HuH-7.5 (cell line): ENCODE data around the gene BUB1.
"Not testable (repeated sequence)": the region's sequence is repeated elsewhere in the genome, so short reads cannot be mapped to it uniquely, and the experiment has no call there.

Experiments used
- DNase-seq: peaks from one replicate; pipeline ENCODE4 v3.0.0; 2011; ENCODE audit warnings: low spot score

Gene BUB1

GRCh38 chr2:110677530-110678456 lies at the start of gene BUB1:
Gene BUB1 (minus strand): TSS chr2:110678063. CDS start chr2:110677995, 68 bp downstream.
- peak; percentile 90 for DNase-seq

DNA sequence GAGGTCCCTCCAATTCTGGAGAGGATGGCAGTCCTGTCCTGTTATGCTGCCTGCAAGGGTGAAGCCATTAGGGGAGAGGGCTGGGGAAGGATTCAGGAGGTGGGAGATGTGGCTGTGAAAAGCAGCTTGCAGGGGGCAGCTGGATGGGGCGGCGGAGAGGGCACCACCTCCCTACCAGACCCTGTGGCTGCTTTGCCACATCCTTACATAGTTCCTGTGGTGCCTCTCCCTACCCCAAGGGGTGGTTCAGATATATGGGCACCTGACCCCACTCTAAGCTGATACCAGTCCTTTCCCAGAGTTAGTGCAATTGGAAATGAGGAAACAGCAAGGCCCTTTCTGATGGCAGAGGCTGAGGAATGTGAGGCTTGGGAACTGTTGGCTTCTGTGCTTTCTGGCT lies 48.4 kb upstream of the BUB1 start:
- no peak for DNase-seq

GRCh38 chr2:110725859-110726258 lies 48.0 kb upstream of the BUB1 start:
- no peak for DNase-seq

GRCh38 chr2:110725370-110725769 lies 47.5 kb upstream of the BUB1 start:
- no peak for DNase-seq

DNA sequence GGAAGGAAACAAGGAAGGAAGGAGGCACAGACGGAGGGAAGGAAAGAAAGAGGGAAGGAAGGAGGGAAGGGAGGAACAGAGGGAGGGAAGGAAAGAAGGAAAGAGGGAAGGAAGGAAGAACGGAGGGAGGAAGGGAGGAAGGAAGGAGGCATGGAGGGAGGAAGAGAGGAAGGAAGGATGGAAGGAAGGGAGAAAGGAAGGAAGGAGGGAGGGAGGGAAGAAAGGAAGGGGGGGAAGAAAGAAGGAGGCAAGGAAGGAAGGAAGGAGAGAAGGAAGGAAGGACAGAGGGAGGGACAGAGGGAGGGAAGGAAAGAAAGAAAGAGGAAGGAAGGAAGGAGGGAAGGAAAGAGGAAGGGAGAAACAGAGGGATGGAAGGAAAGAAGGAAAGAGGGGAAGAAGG lies 47.0 kb upstream of the BUB1 start:
- no peak for DNase-seq

DNA sequence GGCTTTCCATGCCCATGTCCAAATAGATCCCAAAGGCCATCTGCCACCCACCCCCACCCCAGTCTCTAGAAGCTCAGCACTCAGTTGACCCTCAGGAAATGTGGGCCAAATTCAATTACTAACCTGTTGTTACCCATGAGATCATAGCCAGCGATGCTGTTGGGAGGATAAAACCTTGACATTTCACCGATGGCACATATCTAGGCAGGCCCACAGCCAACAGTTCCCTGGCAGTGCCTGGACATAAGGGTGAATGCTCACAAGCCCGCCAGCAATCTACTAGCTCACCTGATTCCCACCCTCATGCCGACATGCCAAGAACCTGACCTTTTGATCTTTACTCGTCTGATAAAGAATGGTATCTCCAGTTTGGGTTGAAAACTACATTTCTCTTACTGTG lies 42.7 kb upstream of the BUB1 start:
- DNase-seq: no peak

GRCh38 chr2:110718990-110719389 lies 41.1 kb upstream of the BUB1 start:
- no peak for DNase-seq

- no peak for DNase-seq
Observed at GRCh38 chr2:110718382-110718781, 40.5 kb upstream of the BUB1 start.

GRCh38 chr2:110717734-110718133 lies 39.9 kb upstream of the BUB1 start:
- DNase-seq: no peak

DNA sequence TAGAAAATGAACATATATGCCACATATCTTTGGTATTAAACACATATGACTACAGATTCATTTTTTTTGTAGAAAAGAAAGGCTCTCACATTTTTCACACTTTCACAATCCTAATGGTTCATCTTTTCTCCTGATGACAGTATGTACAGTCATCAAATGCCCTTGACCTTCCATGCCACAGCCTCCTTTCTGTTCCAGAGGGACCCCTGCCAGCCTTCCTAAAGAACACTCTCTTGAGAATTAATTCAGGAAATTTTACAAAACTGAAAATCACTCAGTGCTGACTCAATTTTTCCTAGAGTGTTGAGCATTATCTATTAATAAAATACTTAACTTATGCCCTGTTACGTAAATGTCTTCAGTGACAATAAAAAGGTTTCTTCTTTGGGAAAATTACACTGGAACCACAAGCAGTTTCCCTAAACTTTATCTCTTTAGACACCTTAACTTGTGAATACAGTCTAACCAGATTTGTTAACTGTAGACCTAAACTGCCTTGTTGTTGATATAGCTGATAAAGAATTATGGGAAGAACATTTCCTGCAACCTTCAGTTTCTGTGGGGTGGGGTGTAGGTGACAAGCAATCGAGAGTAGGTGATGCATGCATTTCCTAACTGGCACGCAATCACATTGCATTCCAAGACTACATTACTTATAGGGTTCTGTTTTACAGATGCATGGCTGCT lies 39.2 kb upstream of the BUB1 start:
- DNase-seq: no peak

DNA sequence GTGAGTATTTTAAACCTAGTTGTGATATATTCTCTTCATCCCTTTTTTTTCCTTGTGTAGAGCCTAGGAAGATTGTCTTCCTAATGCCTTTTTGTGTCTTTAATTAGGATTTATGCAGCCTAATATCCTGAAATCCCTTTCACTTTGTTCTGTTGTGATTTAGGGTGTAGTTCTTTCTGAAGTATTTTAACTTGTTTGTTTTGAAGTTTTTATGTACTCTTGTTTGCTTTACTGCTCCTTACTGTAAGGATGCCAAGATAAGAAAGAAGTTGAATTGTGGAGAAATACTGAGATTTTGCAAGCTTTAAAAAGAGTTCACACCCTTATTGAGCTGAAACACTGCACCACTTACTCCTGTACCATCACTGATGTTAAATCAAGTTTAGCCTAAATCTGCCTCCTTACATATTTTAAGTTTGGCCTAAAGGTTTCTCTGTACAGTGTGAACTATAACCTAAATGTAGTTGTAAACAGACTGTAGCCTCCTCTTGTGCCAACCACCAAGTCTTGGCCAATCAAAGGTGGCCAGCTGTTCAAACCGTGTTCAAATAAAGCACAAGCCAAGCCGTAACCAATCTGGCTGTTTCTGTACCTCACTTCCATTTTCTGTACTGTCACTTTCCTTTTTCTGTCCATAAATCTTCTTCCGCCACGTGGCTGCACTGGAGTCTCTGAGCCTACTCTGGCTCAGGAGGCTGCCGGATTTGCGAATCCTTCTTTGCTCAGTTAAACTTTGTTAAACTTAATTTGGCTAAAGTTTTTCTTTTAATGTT lies 36.8 kb upstream of the BUB1 start:
- no peak for DNase-seq

DNA sequence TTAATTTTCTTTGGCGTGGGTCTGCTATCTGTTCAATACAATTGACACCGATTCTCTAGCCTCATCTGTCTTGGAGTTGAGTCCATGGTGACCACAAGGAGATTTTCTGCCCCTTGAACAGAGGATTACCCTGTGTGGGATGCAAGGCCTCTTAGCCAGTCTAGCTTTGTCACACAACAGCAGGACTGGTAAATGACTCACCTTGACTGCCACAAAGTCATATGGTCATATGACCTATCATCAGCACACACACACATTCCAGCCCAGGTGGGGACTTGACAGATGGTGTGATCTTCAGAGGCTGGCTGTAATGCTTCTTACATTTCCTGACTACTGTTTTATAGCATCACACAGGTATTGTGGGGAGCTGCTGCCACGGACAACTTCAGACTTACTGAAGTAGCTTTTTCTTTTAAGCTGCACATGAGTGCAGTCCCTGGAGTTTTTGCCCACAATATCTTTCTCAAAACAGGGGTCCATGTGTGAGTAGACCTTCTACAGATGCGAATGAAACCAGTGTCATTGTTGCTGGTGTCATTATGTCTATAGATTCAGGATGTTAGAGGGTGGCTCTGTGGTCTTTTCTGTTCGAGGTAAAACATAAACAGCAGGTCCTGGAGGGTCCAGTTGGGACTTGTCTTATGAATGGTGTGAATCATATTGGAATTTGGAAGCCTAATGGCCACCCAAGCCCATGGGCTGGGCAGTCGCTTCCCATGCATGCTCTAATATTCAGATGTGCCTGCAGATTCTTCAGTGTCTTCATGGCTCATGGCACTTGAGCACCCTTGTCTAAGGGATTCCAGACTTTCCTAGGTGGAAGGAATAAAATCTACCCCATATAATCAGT lies 35.9 kb upstream of the BUB1 start:
- DNase-seq: no peak

DNA sequence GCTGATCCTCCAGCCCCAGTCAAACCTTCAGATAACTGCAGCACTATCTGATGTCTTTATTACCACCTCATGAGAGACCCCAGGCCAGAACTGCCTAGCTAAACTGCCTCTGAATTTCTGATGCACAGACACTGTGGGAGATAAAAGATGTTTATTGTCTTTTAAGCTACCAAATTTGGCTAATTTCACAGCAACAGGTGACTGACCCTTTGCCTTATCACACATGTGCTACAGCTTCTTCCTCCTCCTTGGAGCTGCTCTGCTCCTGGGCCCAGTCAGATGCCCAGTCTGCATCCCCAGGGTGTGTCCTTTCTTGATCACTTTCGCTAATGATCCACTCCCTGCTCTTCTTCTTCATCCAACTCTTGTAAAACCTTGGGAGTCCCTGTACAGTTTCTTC lies 34.9 kb upstream of the BUB1 start:
- DNase-seq: no peak

DNA sequence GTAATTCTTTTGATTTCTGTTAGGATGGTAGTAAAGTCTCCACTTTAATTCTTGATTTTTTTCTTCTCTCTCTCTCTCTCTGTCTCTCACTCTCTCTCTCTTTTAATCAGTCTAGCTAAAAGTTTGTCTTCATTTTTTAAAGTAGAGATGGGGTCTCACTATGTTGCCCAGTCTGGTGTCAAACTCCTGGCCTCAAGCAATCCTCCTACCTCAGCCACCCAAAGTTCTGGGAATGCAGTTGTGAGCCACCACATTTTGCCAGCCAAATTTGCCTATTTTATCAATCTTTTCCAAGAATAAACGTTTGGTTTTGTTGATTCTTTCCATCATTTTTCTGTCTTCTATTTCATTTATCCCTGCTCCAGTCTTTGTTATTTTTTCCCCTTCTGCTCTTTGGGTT lies 30.6 kb upstream of the BUB1 start:
- no peak for DNase-seq

DNA sequence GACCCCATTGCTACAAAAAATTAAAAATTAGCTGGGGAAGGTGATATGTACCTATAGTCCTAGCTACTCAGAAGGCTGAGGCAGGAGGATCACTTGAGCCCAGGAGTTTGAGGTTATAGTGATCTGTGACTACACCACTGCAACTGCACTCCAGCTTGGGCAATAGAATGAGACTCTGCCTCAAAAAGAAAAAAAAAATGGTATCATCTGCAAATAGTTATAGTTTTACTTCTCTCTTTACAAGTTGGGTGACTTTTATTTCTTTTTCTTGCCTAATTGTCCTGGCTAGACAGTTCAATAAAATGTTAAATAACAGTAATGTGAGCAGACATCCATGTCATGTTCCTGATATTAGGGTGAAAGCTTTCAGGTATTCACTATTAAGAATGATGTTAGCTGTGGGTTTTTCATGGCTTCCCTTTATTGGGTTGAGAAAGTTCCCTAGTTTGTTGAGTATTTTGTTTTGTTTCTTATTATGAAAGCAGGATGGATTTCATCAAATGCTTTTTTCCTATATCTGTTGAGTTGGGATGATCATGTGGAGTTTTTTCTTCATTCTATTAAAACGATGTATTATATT lies 29.6 kb upstream of the BUB1 start:
- DNase-seq: no peak

GRCh38 chr2:110702514-110703380 lies 24.9 kb upstream of the BUB1 start:
- no peak for DNase-seq

DNA sequence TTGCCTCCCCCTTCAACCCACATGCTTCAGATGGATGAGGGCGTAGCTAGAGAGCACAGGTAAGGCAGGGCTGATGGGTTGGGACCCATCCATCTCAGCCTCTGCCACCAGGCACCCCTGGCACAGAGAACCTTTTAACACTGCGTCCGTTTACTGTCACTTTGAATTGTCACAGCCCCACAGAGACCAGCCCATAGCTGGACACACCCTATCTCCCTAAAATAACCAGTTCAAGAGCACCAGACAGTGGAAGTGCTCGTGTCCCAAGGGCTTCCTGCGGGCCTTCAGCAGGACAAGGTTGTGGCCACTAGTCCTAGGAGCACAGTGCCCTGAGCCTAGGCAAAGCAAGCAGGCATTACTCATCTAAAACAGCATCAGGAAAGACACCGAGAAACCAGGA lies 20.4 kb upstream of the BUB1 start:
- not testable (repeated sequence) for DNase-seq

- not testable (repeated sequence) for DNase-seq
Observed at GRCh38 chr2:110695146-110695898, 17.5 kb upstream of the BUB1 start.

GRCh38 chr2:110691612-110692258 lies 13.9 kb upstream of the BUB1 start:
- DNase-seq: no peak
